ENCODE data around the gene PLTP.
"Not testable (repeated sequence)": the region's sequence is repeated elsewhere in the genome, so short reads cannot be mapped to it uniquely, and the experiment has no call there.

The PLTP gene

GRCh38 chr20:45907219-45907948 is 4.6 kb downstream of the PLTP start:
- Mint-ChIP-seq H3K4me3 (no peak overlapping the region), H3K9me3 (no peaks in the 10 kb centered on the region), H3K36me3 (ENCODE audit: insufficient read depth) (peaks cover 6% of the 10 kb centered on the region), H3K27ac (no peak overlapping the region), H3K4me1 (ENCODE audit: low read depth in 2 of 2) (peaks cover 11 to 16% of the 10 kb centered on the region in 2 donors), H3K27me3 (no peaks in the 10 kb centered on the region)
- ATAC-seq (replicated peaks) (no peak), DNase-seq (no peak)

GRCh38 chr20:45905505-45906079 is 6.4 kb downstream of the PLTP start:
- DNase-seq = no peak
- no peak overlapping the region for H3K4me3 Mint-ChIP-seq
- H3K4me1 Mint-ChIP-seq (ENCODE audit: low read depth in 2 of 2) = peaks cover 1 to 2% of the 10 kb centered on the region in 2 donors
- H3K9me3 Mint-ChIP-seq = no peaks in the 10 kb centered on the region
- ATAC-seq (replicated peaks) = no peak
- peaks cover under 1% of the 10 kb centered on the region for H3K36me3 Mint-ChIP-seq (ENCODE audit: insufficient read depth)
- no peak overlapping the region for H3K27ac Mint-ChIP-seq
- H3K27me3 Mint-ChIP-seq = no peaks in the 10 kb centered on the region

GRCh38 chr20:45904583-45905504 is 7.1 kb downstream of the PLTP start:
- Mint-ChIP-seq H3K27ac (peak overlapping the region in 1 of 2 donors; percentile 38), H3K9me3 (no peaks in the 10 kb centered on the region), H3K4me3 (no peak overlapping the region), H3K27me3 (no peaks in the 10 kb centered on the region), H3K4me1 (ENCODE audit: low read depth in 2 of 2) (no peaks in the 10 kb centered on the region), H3K36me3 (ENCODE audit: insufficient read depth) (no peaks in the 10 kb centered on the region)
- DNase-seq (no peak), ATAC-seq (replicated peaks) (no peak)

GRCh38 chr20:45902199-45902701 is 9.7 kb downstream of the PLTP start:
- ATAC-seq (replicated peaks) (no peak), DNase-seq (no peak)
- Mint-ChIP-seq H3K4me1 (ENCODE audit: low read depth in 2 of 2) (no peaks in the 10 kb centered on the region), H3K9me3 (no peaks in the 10 kb centered on the region), H3K27me3 (no peaks in the 10 kb centered on the region), H3K36me3 (ENCODE audit: insufficient read depth) (peaks cover 3% of the 10 kb centered on the region), H3K27ac (no peak overlapping the region), H3K4me3 (no peak overlapping the region)

GRCh38 chr20:45901332-45901731 is 10.6 kb downstream of the PLTP start:
- not testable (repeated sequence) for H3K27me3 Mint-ChIP-seq; H3K27ac Mint-ChIP-seq; H3K4me1 Mint-ChIP-seq (ENCODE audit: low read depth in 2 of 2); DNase-seq; H3K36me3 Mint-ChIP-seq (ENCODE audit: insufficient read depth); H3K4me3 Mint-ChIP-seq; ATAC-seq (replicated peaks); H3K9me3 Mint-ChIP-seq

- Mint-ChIP-seq H3K27ac (no peak overlapping the region), H3K36me3 (ENCODE audit: insufficient read depth) (peaks cover 3% of the 10 kb centered on the region), H3K4me1 (ENCODE audit: low read depth in 2 of 2) (no peaks in the 10 kb centered on the region), H3K4me3 (no peak overlapping the region), H3K27me3 (no peaks in the 10 kb centered on the region), H3K9me3 (no peaks in the 10 kb centered on the region)
- ATAC-seq (replicated peaks) (no peak), DNase-seq (no peak)
Measured at GRCh38 chr20:45899046-45899835, 12.7 kb downstream of the PLTP start.

GRCh38 chr20:45898285-45898684 is 13.7 kb downstream of the PLTP start:
- DNase-seq = no peak
- Mint-ChIP-seq H3K27ac (no peak overlapping the region), H3K27me3 (no peaks in the 10 kb centered on the region), H3K4me3 (no peak overlapping the region), H3K4me1 (ENCODE audit: low read depth in 2 of 2) (peaks cover under 1 to 8% of the 10 kb centered on the region in 2 donors), H3K9me3 (no peaks in the 10 kb centered on the region), H3K36me3 (ENCODE audit: insufficient read depth) (peaks cover 3% of the 10 kb centered on the region)
- ATAC-seq (replicated peaks) = no peak

GRCh38 chr20:45897692-45898091 is 14.3 kb downstream of the PLTP start:
- H3K36me3 Mint-ChIP-seq (ENCODE audit: insufficient read depth) = peaks cover 9% of the 10 kb centered on the region
- no peak for DNase-seq
- no peaks in the 10 kb centered on the region for H3K27me3 Mint-ChIP-seq
- ATAC-seq (replicated peaks) = no peak
- peaks cover 7 to 13% of the 10 kb centered on the region in 2 donors for H3K4me1 Mint-ChIP-seq (ENCODE audit: low read depth in 2 of 2)
- H3K9me3 Mint-ChIP-seq = no peaks in the 10 kb centered on the region
- no peak overlapping the region for H3K4me3 Mint-ChIP-seq
- no peak overlapping the region for H3K27ac Mint-ChIP-seq

- no peaks in the 10 kb centered on the region for H3K9me3 Mint-ChIP-seq
- H3K27ac Mint-ChIP-seq = no peak overlapping the region
- no peak for ATAC-seq (replicated peaks)
- H3K4me3 Mint-ChIP-seq = no peak overlapping the region
- no peaks in the 10 kb centered on the region for H3K27me3 Mint-ChIP-seq
- peaks cover 11 to 18% of the 10 kb centered on the region in 2 donors for H3K4me1 Mint-ChIP-seq (ENCODE audit: low read depth in 2 of 2)
- H3K36me3 Mint-ChIP-seq (ENCODE audit: insufficient read depth) = peaks cover 13% of the 10 kb centered on the region
- DNase-seq = no peak
Measured at GRCh38 chr20:45897289-45897688, 14.7 kb downstream of the PLTP start.

- no peak overlapping the region for H3K4me3 Mint-ChIP-seq
- no peaks in the 10 kb centered on the region for H3K27me3 Mint-ChIP-seq
- H3K36me3 Mint-ChIP-seq (ENCODE audit: insufficient read depth) = peaks cover 18% of the 10 kb centered on the region
- no peaks in the 10 kb centered on the region for H3K9me3 Mint-ChIP-seq
- ATAC-seq (replicated peaks) (no peak), DNase-seq (no peak)
- H3K4me1 Mint-ChIP-seq (ENCODE audit: low read depth in 2 of 2) = peaks cover 14 to 23% of the 10 kb centered on the region in 2 donors
- no peak overlapping the region for H3K27ac Mint-ChIP-seq
Measured at GRCh38 chr20:45896641-45897161, 15.3 kb downstream of the PLTP start.

- Mint-ChIP-seq H3K36me3 (ENCODE audit: insufficient read depth) (peaks cover 31% of the 10 kb centered on the region), H3K4me1 (ENCODE audit: low read depth in 2 of 2) (peaks cover 18 to 30% of the 10 kb centered on the region in 2 donors), H3K9me3 (no peaks in the 10 kb centered on the region), H3K27ac (peak overlapping the region in 1 of 2 donors; percentile 62), H3K4me3 (peak overlapping the region in 1 of 2 donors; percentile 29), H3K27me3 (no peaks in the 10 kb centered on the region)
- ATAC-seq (replicated peaks) (no peak), DNase-seq (no peak)
Measured at GRCh38 chr20:45894797-45895196, 17.2 kb downstream of the PLTP start.

GRCh38 chr20:45893831-45894230 is 18.1 kb downstream of the PLTP start:
- DNase-seq = no peak
- no peak for ATAC-seq (replicated peaks)
- peaks cover 18 to 34% of the 10 kb centered on the region in 2 donors for H3K4me1 Mint-ChIP-seq (ENCODE audit: low read depth in 2 of 2)
- H3K27me3 Mint-ChIP-seq = no peaks in the 10 kb centered on the region
- peak overlapping the region; percentile 9 to 92 for H3K27ac Mint-ChIP-seq
- peak overlapping the region in 1 of 2 donors; percentile 94 for H3K4me3 Mint-ChIP-seq
- no peaks in the 10 kb centered on the region for H3K9me3 Mint-ChIP-seq
- H3K36me3 Mint-ChIP-seq (ENCODE audit: insufficient read depth) = peaks cover 31% of the 10 kb centered on the region

All from effector memory CD8-positive, alpha-beta T cell (primary cell).